Muscle of leg (tissue), 11 donors: Measurements from ENCODE around the gene TUBB4B. TPM values are rescaled to one million over a fixed set of nuclear protein-coding genes. Genes with fewer than 3 reads are reported as not detected.
"Not testable (repeated sequence)": the region's sequence is repeated elsewhere in the genome, so short reads cannot be mapped to it uniquely, and the experiment has no call there.

Experiments used
- DNase-seq: peaks from one replicate; pipeline ENCODE4 v3.0.0; 2013
- H3K27ac ChIP-seq: one replicate; pipeline ENCODE4 v1.5.1; 2013; ENCODE audit warnings: mild to moderate bottlenecking, low read length, control low read depth
- H3K27me3 ChIP-seq: one replicate; pipeline ENCODE4 v1.6.1; 2013; ENCODE audit warnings: low read length; ENCODE audit not compliant: control insufficient read depth, insufficient read depth
- H3K36me3 ChIP-seq: one replicate; pipeline ENCODE4 v1.6.1; 2013; ENCODE audit warnings: low read length; ENCODE audit not compliant: control insufficient read depth, insufficient read depth
- H3K4me1 ChIP-seq: one replicate; pipeline ENCODE4 v1.6.1; 2013; ENCODE audit warnings: low read length; ENCODE audit not compliant: control insufficient read depth, insufficient read depth
- H3K4me3 ChIP-seq: one replicate; pipeline ENCODE4 v1.5.1; 2013; ENCODE audit warnings: low read length, control low read depth
- H3K9me3 ChIP-seq: replicated peaks from 2 replicates; pipeline ENCODE4 v1.6.1; 2013; ENCODE audit warnings: low read depth, low read length; ENCODE audit not compliant: control insufficient read depth
- WGBS: methylation state at CpG from one replicate; pipeline ENCODE4 v1.1.5; 2013; ENCODE audit warnings: missing lambda C conversion rate; ENCODE audit not compliant: insufficient coverage; 5-methylcytosine and 5-hydroxymethylcytosine counted together
- polyA plus RNA-seq, 8 donors: library from polyadenylated mRNA; unstranded; fragments of 120-200 nt; gene quantifications; one replicate each; pipeline versions ENCODE4 v1.2.1 to v1.2.3, GENCODE V29; 2013; ENCODE audit warnings: inconsistent platforms in 1 of 8, low replicate concordance in 1 of 8; ENCODE audit not compliant: insufficient read length in 8 of 8, insufficient read depth in 1 of 8
- total RNA-seq: library from RNA; stranded (reverse); fragments of 120-200 nt; gene quantifications from one replicate; pipeline ENCODE4 v1.2.4, GENCODE V29; 2013

The TUBB4B gene
- total and polyA plus RNA-seq, 9 donors, result 97.1 to 222 (median 217) TPM

- H3K4me3 ChIP-seq, result peak within 1 kb of the TSS; percentile 95
- H3K4me1 ChIP-seq, result peaks cover 32% of the 10 kb centered on the region
- no peaks in the 10 kb centered on the region for H3K27me3 ChIP-seq
- peaks cover 19% of the 10 kb centered on the region for H3K36me3 ChIP-seq
- no peaks in the 10 kb centered on the region for H3K9me3 ChIP-seq
- DNase-seq, result peak; percentile 96
- peak within 1 kb of the TSS; percentile 82 for H3K27ac ChIP-seq
- WGBS, result under 1% methylated on average over 100 of the region's 105 CpGs
Measured at GRCh38 chr9:137254624-137255447, 13.7 kb downstream of the TUBB4B start, which contains the start of gene NELFB. Gene NELFB (plus strand): TSS chr9:137255327.

- Histone ChIP-seq H3K4me3 (peak overlapping the region; percentile 95), H3K27me3 (no peaks in the 10 kb centered on the region), H3K36me3 (peaks cover 19% of the 10 kb centered on the region), H3K4me1 (peaks cover 28% of the 10 kb centered on the region), H3K9me3 (no peaks in the 10 kb centered on the region), H3K27ac (peak overlapping the region; percentile 20)
- 1% methylated on average over 42 of the region's 51 CpGs for WGBS
- DNase-seq, result no peak
Measured at GRCh38 chr9:137255448-137256114, 14.5 kb downstream of the TUBB4B start.

- peaks cover 19% of the 10 kb centered on the region for H3K36me3 ChIP-seq
- 85% methylated on average over 15 of the region's 15 CpGs for WGBS
- H3K4me1 ChIP-seq, result peaks cover 23% of the 10 kb centered on the region
- DNase-seq, result no peak
- no peaks in the 10 kb centered on the region for H3K9me3 ChIP-seq
- H3K27me3 ChIP-seq, result no peaks in the 10 kb centered on the region
- no peak overlapping the region for H3K27ac ChIP-seq
- peak overlapping the region; percentile 95 for H3K4me3 ChIP-seq
Measured at GRCh38 chr9:137256362-137256761, 15.3 kb downstream of the TUBB4B start.

- no peak for DNase-seq
- Histone ChIP-seq H3K9me3 (no peaks in the 10 kb centered on the region), H3K27me3 (no peaks in the 10 kb centered on the region), H3K4me3 (no peak overlapping the region), H3K4me1 (peaks cover 23% of the 10 kb centered on the region), H3K36me3 (peaks cover 19% of the 10 kb centered on the region), H3K27ac (no peak overlapping the region)
- 95% methylated on average over 12 of the region's 15 CpGs for WGBS
Measured at GRCh38 chr9:137256856-137257255, 15.8 kb downstream of the TUBB4B start.

GRCh38 chr9:137262173-137262908 is 21.3 kb downstream of the TUBB4B start:
- not testable (repeated sequence) for H3K27me3 ChIP-seq, H3K9me3 ChIP-seq, H3K4me1 ChIP-seq, H3K4me3 ChIP-seq, H3K27ac ChIP-seq
- 75% methylated on average over 2 of the region's 15 CpGs for WGBS
- H3K36me3 ChIP-seq, result peaks cover 49% of the 10 kb centered on the region
- peak; percentile 30 for DNase-seq

GRCh38 chr9:137262909-137263285 is 21.8 kb downstream of the TUBB4B start:
- DNase-seq, result peak; percentile 1
- Histone ChIP-seq H3K27ac (no peak overlapping the region), H3K4me1 (no peaks in the 10 kb centered on the region), H3K36me3 (peaks cover 50% of the 10 kb centered on the region), H3K27me3 (no peaks in the 10 kb centered on the region), H3K9me3 (no peaks in the 10 kb centered on the region), H3K4me3 (no peak overlapping the region)
- 93% methylated on average over 21 of the region's 24 CpGs for WGBS

- H3K9me3 ChIP-seq, result no peaks in the 10 kb centered on the region
- H3K4me3 ChIP-seq, result no peak overlapping the region
- peak; percentile 7 for DNase-seq
- H3K4me1 ChIP-seq, result peaks cover under 1% of the 10 kb centered on the region
- H3K27ac ChIP-seq, result no peak overlapping the region
- H3K36me3 ChIP-seq, result peaks cover 54% of the 10 kb centered on the region
- WGBS, result 81% methylated on average over 10 of the region's 10 CpGs
- H3K27me3 ChIP-seq, result no peaks in the 10 kb centered on the region
Measured at GRCh38 chr9:137263506-137263905, 22.4 kb downstream of the TUBB4B start.

- Histone ChIP-seq H3K4me3 (no peak overlapping the region), H3K27me3 (no peaks in the 10 kb centered on the region), H3K36me3 (peaks cover 57% of the 10 kb centered on the region), H3K4me1 (peaks cover 6% of the 10 kb centered on the region), H3K27ac (no peak overlapping the region), H3K9me3 (no peaks in the 10 kb centered on the region)
- WGBS, result 93% methylated on average over 22 of the region's 22 CpGs
- DNase-seq, result no peak
Measured at GRCh38 chr9:137264067-137264466, 23.0 kb downstream of the TUBB4B start.

GRCh38 chr9:137265496-137266161 is 24.5 kb downstream of the TUBB4B start:
- no peak for DNase-seq
- Histone ChIP-seq H3K4me3 (no peak overlapping the region), H3K27me3 (no peaks in the 10 kb centered on the region), H3K9me3 (no peaks in the 10 kb centered on the region), H3K4me1 (peaks cover 8% of the 10 kb centered on the region), H3K27ac (no peak overlapping the region), H3K36me3 (peaks cover 63% of the 10 kb centered on the region)
- 96% methylated on average over 25 of the region's 29 CpGs for WGBS
